HG03108 (cell line): ENCODE data around the gene GABBR1.

Source experiments
- ATAC-seq: cut with Tn5 transposase; IDR thresholded peaks from one replicate; pipeline ENCODE4 v1.9.1; 2021; ENCODE audit warnings: moderate library complexity; ENCODE audit not compliant: unreplicated experiment

The GABBR1 gene

GRCh38 chr6:29625337-29625930 is 7.5 kb downstream of the GABBR1 start:
- no peak for ATAC-seq

- ATAC-seq = no peak
Observed at GRCh38 chr6:29624520-29624961, 8.4 kb downstream of the GABBR1 start.

GRCh38 chr6:29620630-29621029 is 12.4 kb downstream of the GABBR1 start:
- ATAC-seq = no peak

GRCh38 chr6:29619578-29620160 is 13.3 kb downstream of the GABBR1 start:
- ATAC-seq = no peak

GRCh38 chr6:29617782-29618554 is 15.0 kb downstream of the GABBR1 start:
- ATAC-seq = no peak

- no peak for ATAC-seq
Observed at GRCh38 chr6:29611426-29611825, 21.6 kb downstream of the GABBR1 start.

- no peak for ATAC-seq
Observed at GRCh38 chr6:29610540-29610939, 22.4 kb downstream of the GABBR1 start.

- no peak for ATAC-seq
Observed at GRCh38 chr6:29608131-29608530, 24.9 kb downstream of the GABBR1 start.

GRCh38 chr6:29603930-29604329 is 29.1 kb downstream of the GABBR1 start:
- no peak for ATAC-seq

GRCh38 chr6:29603456-29603855 is 29.5 kb downstream of the GABBR1 start:
- ATAC-seq = no peak

- ATAC-seq = no peak
Observed at GRCh38 chr6:29602564-29603361, 30.2 kb downstream of the GABBR1 start.

GRCh38 chr6:29598172-29598747 is 34.7 kb downstream of the GABBR1 start:
- ATAC-seq = no peak

GRCh38 chr6:29597184-29597583 is 35.8 kb downstream of the GABBR1 start:
- no peak for ATAC-seq

- ATAC-seq = no peak
Observed at GRCh38 chr6:29596381-29596900, 36.5 kb downstream of the GABBR1 start.

- no peak for ATAC-seq
Observed at GRCh38 chr6:29593199-29593855, 39.7 kb downstream of the GABBR1 start.

- ATAC-seq = no peak
Observed at GRCh38 chr6:29591677-29592076, 41.3 kb downstream of the GABBR1 start.

- no peak for ATAC-seq
Observed at GRCh38 chr6:29590218-29590808, 42.7 kb downstream of the GABBR1 start.

GRCh38 chr6:29589423-29590048 is 43.4 kb downstream of the GABBR1 start:
- no peak for ATAC-seq

- no peak for ATAC-seq
Observed at GRCh38 chr6:29584821-29585220, 48.2 kb downstream of the GABBR1 start, which contains the start of gene OR2H2. OR2H2 (plus strand) TSS chr6:29585121; CDS start chr6:29587945, 2,824 bp downstream.
